Vagina (tissue), 2 donors: ENCODE data around the gene RPS6KC1.

Source experiments
- POLR2AphosphoS5 ChIP-seq, 2 donors: sonication (generic); formaldehyde crosslinking; IDR thresholded peaks; one replicate each; pipeline ENCODE4 v1.9.0; 2017; ENCODE audit warnings: antibody characterized with exemption in 2 of 2, mild to moderate bottlenecking in 2 of 2, low read depth in 1 of 2; ENCODE audit not compliant: insufficient read depth in 1 of 2
- TF ChIP-seq, protein P1 (sequence below), 3 experiments: fragments of 450-650 bp in 2 of 3; fragments of 200-600 bp in 1 of 3; sonication (generic) in 1 of 3; IDR thresholded peaks; one replicate each; pipeline ENCODE4 v1.5.1; 2017 to 2019; ENCODE audit warnings: antibody characterized with exemption in 3 of 3, mild to moderate bottlenecking in 2 of 3, moderate library complexity in 2 of 3

DNA sequence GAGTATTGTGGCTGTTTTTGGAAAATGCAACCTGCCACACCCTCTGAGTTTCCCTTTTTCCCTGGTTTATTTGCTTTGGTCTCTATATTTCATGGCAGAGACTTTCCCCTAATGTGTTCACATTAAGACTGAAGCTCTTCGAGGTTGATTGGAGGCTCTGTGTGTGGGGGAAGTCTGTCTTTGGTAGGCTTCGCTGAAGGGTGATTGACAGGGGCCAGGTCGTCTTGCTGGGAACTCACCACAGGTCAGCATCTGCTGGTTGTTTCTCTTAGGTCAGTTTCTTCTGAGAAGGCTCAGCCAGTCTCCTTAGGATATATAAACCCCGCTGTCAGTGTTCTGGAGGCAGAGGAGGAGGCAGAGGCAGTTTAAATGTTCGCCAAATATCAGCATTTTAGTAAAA lies 249.4 kb downstream of the RPS6KC1 start:
- TF ChIP-seq, protein P1, sequence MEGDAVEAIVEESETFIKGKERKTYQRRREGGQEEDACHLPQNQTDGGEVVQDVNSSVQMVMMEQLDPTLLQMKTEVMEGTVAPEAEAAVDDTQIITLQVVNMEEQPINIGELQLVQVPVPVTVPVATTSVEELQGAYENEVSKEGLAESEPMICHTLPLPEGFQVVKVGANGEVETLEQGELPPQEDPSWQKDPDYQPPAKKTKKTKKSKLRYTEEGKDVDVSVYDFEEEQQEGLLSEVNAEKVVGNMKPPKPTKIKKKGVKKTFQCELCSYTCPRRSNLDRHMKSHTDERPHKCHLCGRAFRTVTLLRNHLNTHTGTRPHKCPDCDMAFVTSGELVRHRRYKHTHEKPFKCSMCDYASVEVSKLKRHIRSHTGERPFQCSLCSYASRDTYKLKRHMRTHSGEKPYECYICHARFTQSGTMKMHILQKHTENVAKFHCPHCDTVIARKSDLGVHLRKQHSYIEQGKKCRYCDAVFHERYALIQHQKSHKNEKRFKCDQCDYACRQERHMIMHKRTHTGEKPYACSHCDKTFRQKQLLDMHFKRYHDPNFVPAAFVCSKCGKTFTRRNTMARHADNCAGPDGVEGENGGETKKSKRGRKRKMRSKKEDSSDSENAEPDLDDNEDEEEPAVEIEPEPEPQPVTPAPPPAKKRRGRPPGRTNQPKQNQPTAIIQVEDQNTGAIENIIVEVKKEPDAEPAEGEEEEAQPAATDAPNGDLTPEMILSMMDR (IDR thresholded peaks at IDR 0.05): no peak
- no peak for TF ChIP-seq POLR2AphosphoS5 (IDR thresholded peaks at IDR 0.05; ENCODE audit: insufficient read depth in 1 of 2, low read depth in 1 of 2)
